Endothelial cell of umbilical vein (primary cell): ENCODE data around the gene TMEM181. TPM values are rescaled to one million over a fixed set of nuclear protein-coding genes. Genes with fewer than 3 reads are reported as not detected.

Experiments
- BruUV-seq: library from RNA; stranded (reverse); fragments of 400-500 nt; replicated peaks from 2 replicates; lab custom pipeline; 2021; lab: Mats Ljungman, UMichigan
- CTCF ChIA-PET: fragments of 300-600, 350-600 bp; sonication (Branson Sonifier 250); formaldehyde crosslinking; loops from one replicate; lab custom pipeline; 2021; ENCODE audit warnings: antibody characterized with exemption, inconsistent platforms; lab: Charles Lee
- POLR2A ChIA-PET: fragments of 300-600, 350-600 bp; sonication (Branson Sonifier 250); formaldehyde crosslinking; loops from one replicate; lab custom pipeline; 2021; ENCODE audit warnings: antibody characterized with exemption, inconsistent platforms; lab: Charles Lee
- DNase-seq: peaks from one replicate; pipeline ENCODE4 v3.0.0-alpha.2; 2011; ENCODE audit warnings: low read depth, low spot score
- FAIRE-seq: peaks from 2 replicates; lab custom pipeline; 2011; peaks lifted over from hg19 to GRCh38; lab: Jason Lieb, UNC
- H2AFZ ChIP-seq: 2 replicates; pipeline ENCODE4 v1.6.0; 2012; ENCODE audit warnings: low read depth, low read length, control low read depth, inconsistent platforms
- H3K27ac ChIP-seq: 2 replicates; pipeline ENCODE4 v1.5.1; 2011; ENCODE audit warnings: low read depth, mild to moderate bottlenecking, control low read depth, low read length, moderate library complexity; ENCODE audit not compliant: insufficient read depth
- H3K27me3 ChIP-seq, 2 experiments: 2 replicates each; pipeline versions ENCODE4 v1.6.0 to v1.6.1; 2011; ENCODE audit warnings: low read length in 2 of 2, mixed read lengths in 1 of 2; ENCODE audit not compliant: control insufficient read depth in 2 of 2, insufficient read depth in 2 of 2
- H3K36me3 ChIP-seq, 2 experiments: 2 replicates in 1 of 2; 3 replicates in 1 of 2; pipeline ENCODE4 v1.5.1; 2011; ENCODE audit warnings: low read length in 2 of 2, mild to moderate bottlenecking in 1 of 2, moderate library complexity in 1 of 2; ENCODE audit not compliant: control insufficient read depth in 2 of 2, insufficient read depth in 2 of 2; ENCODE audit errors: extremely low read depth in 1 of 2
- H3K4me1 ChIP-seq: 3 replicates; pipeline ENCODE4 v1.5.1; 2011; ENCODE audit warnings: mild to moderate bottlenecking, low read length; ENCODE audit not compliant: control insufficient read depth, insufficient read depth; ENCODE audit errors: extremely low read depth
- H3K4me2 ChIP-seq: 2 replicates; pipeline ENCODE4 v1.6.1; 2011; ENCODE audit warnings: low read length, control low read depth, mixed read lengths; ENCODE audit not compliant: insufficient read depth
- H3K4me3 ChIP-seq, 3 experiments: fragments of 200-600 bp in 1 of 3; sonication (generic), shearing (Covaris generic) in 1 of 3; replicated peaks in 1 of 3; 2 replicates each; pipeline ENCODE4 v1.5.1; 2011 to 2016; ENCODE audit warnings: control low read depth in 3 of 3, low read length in 3 of 3, mild to moderate bottlenecking in 2 of 3, inconsistent platforms in 1 of 3, low read depth in 1 of 3, moderate library complexity in 1 of 3; ENCODE audit not compliant: insufficient read depth in 1 of 3
- H3K79me2 ChIP-seq: 2 replicates; pipeline ENCODE4 v1.6.0; 2012; ENCODE audit warnings: low read length, inconsistent platforms; ENCODE audit not compliant: control insufficient read depth, insufficient read depth
- H3K9ac ChIP-seq: replicated peaks from 2 replicates; pipeline ENCODE3; 2011; ENCODE audit warnings: low read length, control low read depth; ENCODE audit not compliant: insufficient read depth; ENCODE audit errors: extremely low read depth
- H3K9me1 ChIP-seq: replicated peaks from 3 replicates; pipeline ENCODE4 v1.6.0; 2011; ENCODE audit warnings: mild to moderate bottlenecking, low read length; ENCODE audit not compliant: control insufficient read depth, insufficient read depth; ENCODE audit errors: extremely low read depth
- H3K9me3 ChIP-seq: replicated peaks from 2 replicates; pipeline ENCODE4 v1.5.1; 2012; ENCODE audit warnings: low read length, inconsistent platforms; ENCODE audit not compliant: control insufficient read depth, insufficient read depth
- H4K20me1 ChIP-seq: replicated peaks from 2 replicates; pipeline ENCODE3; 2011; ENCODE audit warnings: mild to moderate bottlenecking, low read length; ENCODE audit not compliant: control insufficient read depth, insufficient read depth; ENCODE audit errors: extremely low read depth
- EZH2 ChIP-seq: IDR thresholded peaks from 2 replicates; pipeline ENCODE4 v1.6.1; 2012; ENCODE audit warnings: borderline replicate concordance, low read depth, mild to moderate bottlenecking, moderate library complexity, low read length, inconsistent platforms; ENCODE audit not compliant: severe bottlenecking
- FOS ChIP-seq: IDR thresholded peaks from 2 replicates; pipeline ENCODE4 v1.6.1; 2011; ENCODE audit warnings: mild to moderate bottlenecking, low read length, moderate library complexity, borderline replicate concordance; ENCODE audit not compliant: insufficient read depth
- GATA2 ChIP-seq: IDR thresholded peaks from 2 replicates; pipeline ENCODE4 v1.7.0; 2011; ENCODE audit warnings: low read depth, mild to moderate bottlenecking, moderate library complexity, mixed read lengths, low read length; ENCODE audit not compliant: insufficient read length, insufficient read depth
- JUN ChIP-seq: IDR thresholded peaks from 2 replicates; pipeline ENCODE4 v1.6.1; 2011; ENCODE audit warnings: borderline replicate concordance, low read depth; ENCODE audit not compliant: insufficient read length, insufficient read depth
- MYC ChIP-seq: IDR thresholded peaks from one replicate; pipeline ENCODE4 v1.6.1; 2011; ENCODE audit warnings: mild to moderate bottlenecking, low read depth, low read length
- POLR2A ChIP-seq: IDR thresholded peaks from 2 replicates; pipeline ENCODE4 v1.6.1; 2012; ENCODE audit warnings: low read depth, mild to moderate bottlenecking, control low read depth, low read length
- POLR2AphosphoS5 ChIP-seq: IDR thresholded peaks from 2 replicates; pipeline ENCODE4 v1.6.1; 2012; ENCODE audit warnings: low read depth, mild to moderate bottlenecking, control low read depth, low read length, moderate library complexity; ENCODE audit not compliant: insufficient read depth
- dilution Hi-C: fragments of 300-500 bp; cut with MboI; formaldehyde crosslinking; loops from one replicate; pipeline ENCODE4 v1.15.0; 2019; ENCODE audit warnings: low sequenced_read_pairs; ENCODE audit not compliant: extremely low pct_ligation_motif_present
- intact Hi-C: fragments of 100-400 bp; cut with micrococcal nuclease; formaldehyde crosslinking; loops from one replicate; pipeline ENCODE4 v1.10.0; 2022
- polyA plus RNA-seq, 4 experiments: library from polyadenylated mRNA; depleted of rRNA in 3 of 4; stranded (reverse) in 3 of 4; unstranded in 1 of 4; fragments of >200 nt; gene quantifications; 2 replicates each; pipeline versions ENCODE4 v1.2.1 to v1.2.3, GENCODE V29; 2011 to 2012; ENCODE audit warnings: missing spikeins in 1 of 4
- total RNA-seq: library from RNA; stranded (reverse); gene quantifications from 2 replicates; pipeline ENCODE4 v1.2.3, GENCODE V29; 2021
- TF ChIP-seq, protein P1 (sequence below), 2 donors: IDR thresholded peaks; 1 replicate in 1 of 2; 2 replicates in 1 of 2; pipeline ENCODE4 v1.5.1; 2011; ENCODE audit warnings: low read length in 2 of 2, mild to moderate bottlenecking in 2 of 2, moderate library complexity in 2 of 2, control low read depth in 1 of 2, inconsistent platforms in 1 of 2, low read depth in 1 of 2; ENCODE audit not compliant: insufficient read depth in 1 of 2; ENCODE audit errors: extremely low read depth in 1 of 2
- TF ChIP-seq, protein P2 (sequence below): IDR thresholded peaks from 2 replicates; pipeline ENCODE4 v1.6.1; 2011; ENCODE audit not compliant: insufficient read depth, insufficient read length

The TMEM181 gene
- total and polyA plus RNA-seq, 2 donors (not counting 3 experiments of a cell fraction or from before 2014, with no cell fraction given) = 21.7 to 33.5 TPM

DNA sequence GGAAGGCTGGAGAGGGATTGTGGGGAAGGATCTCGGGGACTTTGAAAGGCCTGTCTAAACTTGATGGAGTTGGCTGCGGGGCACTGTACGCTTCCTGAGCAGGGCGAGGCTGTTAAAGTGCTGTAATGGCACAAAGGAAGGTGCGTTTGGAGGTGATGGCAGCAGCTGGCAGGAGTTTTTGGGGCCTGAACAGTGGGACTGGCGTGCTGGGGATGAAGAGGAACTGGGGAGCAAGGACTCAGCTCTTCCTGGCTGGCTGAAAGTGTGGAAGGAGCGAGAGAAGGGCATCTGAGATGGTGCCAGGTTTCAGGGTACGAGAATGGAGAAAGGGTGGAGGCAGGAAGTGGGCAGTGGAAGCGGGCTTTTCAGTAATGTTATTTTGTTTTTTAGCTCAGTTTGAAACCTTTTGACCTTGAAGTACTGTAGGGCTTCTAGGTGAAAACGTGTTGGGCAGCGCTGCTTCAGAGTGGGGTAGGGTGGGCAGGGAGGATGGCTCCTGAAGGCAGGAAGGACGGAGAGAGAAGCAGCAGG is 8.0 kb downstream of the TMEM181 start:
- POLR2A ChIA-PET = interaction anchor here (0.6 to 0.7 kb wide), 2 partner anchors 77 to 190 kb away, joined by 3 read pairs; no protein-coding TSS in a partner anchor
- no TSS peak for BruUV-seq
- H3K36me3 ChIP-seq = peaks cover 0 to 4% of the 10 kb centered on the region in 2 experiments

More for the DNA sequence above, 8.0 kb downstream of the TMEM181 start:
- peaks cover 3% of the 10 kb centered on the region for H3K4me1 ChIP-seq
- H3K4me2 ChIP-seq = no peak overlapping the region
- CTCF ChIA-PET = interaction anchor here (0.9 to 2.1 kb wide), 3 partner anchors 13 to 347 kb away, joined by 3 to 8 read pairs (median 3); no protein-coding TSS in a partner anchor
- TF ChIP-seq, protein P1, sequence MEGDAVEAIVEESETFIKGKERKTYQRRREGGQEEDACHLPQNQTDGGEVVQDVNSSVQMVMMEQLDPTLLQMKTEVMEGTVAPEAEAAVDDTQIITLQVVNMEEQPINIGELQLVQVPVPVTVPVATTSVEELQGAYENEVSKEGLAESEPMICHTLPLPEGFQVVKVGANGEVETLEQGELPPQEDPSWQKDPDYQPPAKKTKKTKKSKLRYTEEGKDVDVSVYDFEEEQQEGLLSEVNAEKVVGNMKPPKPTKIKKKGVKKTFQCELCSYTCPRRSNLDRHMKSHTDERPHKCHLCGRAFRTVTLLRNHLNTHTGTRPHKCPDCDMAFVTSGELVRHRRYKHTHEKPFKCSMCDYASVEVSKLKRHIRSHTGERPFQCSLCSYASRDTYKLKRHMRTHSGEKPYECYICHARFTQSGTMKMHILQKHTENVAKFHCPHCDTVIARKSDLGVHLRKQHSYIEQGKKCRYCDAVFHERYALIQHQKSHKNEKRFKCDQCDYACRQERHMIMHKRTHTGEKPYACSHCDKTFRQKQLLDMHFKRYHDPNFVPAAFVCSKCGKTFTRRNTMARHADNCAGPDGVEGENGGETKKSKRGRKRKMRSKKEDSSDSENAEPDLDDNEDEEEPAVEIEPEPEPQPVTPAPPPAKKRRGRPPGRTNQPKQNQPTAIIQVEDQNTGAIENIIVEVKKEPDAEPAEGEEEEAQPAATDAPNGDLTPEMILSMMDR (IDR thresholded peaks at IDR 0.05; ENCODE audit: extremely low read depth in 1 of 2, insufficient read depth in 1 of 2, low read depth in 1 of 2, low read length in 2 of 2) = no peak
- TF ChIP-seq, protein P2, sequence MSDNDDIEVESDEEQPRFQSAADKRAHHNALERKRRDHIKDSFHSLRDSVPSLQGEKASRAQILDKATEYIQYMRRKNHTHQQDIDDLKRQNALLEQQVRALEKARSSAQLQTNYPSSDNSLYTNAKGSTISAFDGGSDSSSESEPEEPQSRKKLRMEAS = no peak
- TF ChIP-seq GATA2 = no peak
- no peak for TF ChIP-seq EZH2
- TF ChIP-seq FOS = no peak
- no peak for TF ChIP-seq JUN
- TF ChIP-seq POLR2A = no peak
- TF ChIP-seq MYC = no peak
- TF ChIP-seq POLR2AphosphoS5 = no peak
- H3K27me3 ChIP-seq = no peaks in the 10 kb centered on the region
- DNase-seq = no peak
- H2AFZ ChIP-seq = no peak overlapping the region
- dilution Hi-C loops (no loop called here), intact Hi-C loops (no loop called here)
- no peak overlapping the region for H3K4me3 ChIP-seq
- no peaks in the 10 kb centered on the region for H3K9me1 ChIP-seq
- peaks cover 68% of the 10 kb centered on the region for H3K79me2 ChIP-seq
- H4K20me1 ChIP-seq = no peaks in the 10 kb centered on the region
- H3K9ac ChIP-seq = no peak overlapping the region
- H3K27ac ChIP-seq = no peak overlapping the region
- no peaks in the 10 kb centered on the region for H3K9me3 ChIP-seq
- peak; percentile 71 for FAIRE-seq
